Hepatocyte (in vitro differentiated cells): ENCODE measurements around the gene CDC42BPB. TPM values are rescaled to one million over a fixed set of nuclear protein-coding genes. Genes with fewer than 3 reads are reported as not detected.

Experiments
- DNase-seq: peaks from one replicate; pipeline ENCODE4 v3.0.0-alpha.2; 2016; ENCODE audit warnings: low spot score
- H2AFZ ChIP-seq: fragments of 200-600 bp; sonication (generic); 2 replicates; pipeline ENCODE4 v1.6.0; 2016; ENCODE audit warnings: antibody characterized with exemption, mild to moderate bottlenecking
- H3K27ac ChIP-seq: fragments of 200-600 bp; sonication (generic); 2 replicates; pipeline ENCODE4 v1.5.1; 2016; ENCODE audit warnings: mild to moderate bottlenecking
- H3K27me3 ChIP-seq: fragments of 200-600 bp; sonication (generic); 2 replicates; pipeline ENCODE4 v1.6.1; 2016
- H3K36me3 ChIP-seq: fragments of 200-600 bp; sonication (generic); replicated peaks from 2 replicates; pipeline ENCODE4 v1.5.1; 2016; ENCODE audit warnings: low read depth; ENCODE audit not compliant: insufficient read depth
- H3K4me1 ChIP-seq: fragments of 200-600 bp; sonication (generic); 2 replicates; pipeline ENCODE4 v1.5.1; 2016; ENCODE audit warnings: mild to moderate bottlenecking, moderate library complexity; ENCODE audit not compliant: insufficient read depth
- H3K4me2 ChIP-seq: fragments of 200-600 bp; sonication (generic); 2 replicates; pipeline ENCODE4 v1.6.0; 2016
- H3K4me3 ChIP-seq: fragments of 200-600 bp; sonication (generic); 2 replicates; pipeline ENCODE4 v1.5.1; 2016; ENCODE audit warnings: mild to moderate bottlenecking
- H3K79me2 ChIP-seq: fragments of 200-600 bp; sonication (generic); 2 replicates; pipeline ENCODE4 v1.6.0; 2017; ENCODE audit warnings: mild to moderate bottlenecking
- H3K9me2 ChIP-seq: fragments of 200-600 bp; sonication (generic); replicated peaks from 2 replicates; pipeline ENCODE4 v1.6.0; 2017; ENCODE audit warnings: mild to moderate bottlenecking; ENCODE audit not compliant: insufficient read depth
- H3K9me3 ChIP-seq: fragments of 200-600 bp; sonication (generic); 2 replicates; pipeline ENCODE4 v1.5.1; 2016; ENCODE audit warnings: low read depth, mild to moderate bottlenecking
- H4K20me1 ChIP-seq: fragments of 200-600 bp; sonication (generic); 2 replicates; pipeline ENCODE4 v1.6.0; 2016; ENCODE audit warnings: mild to moderate bottlenecking; ENCODE audit not compliant: insufficient read depth, poor library complexity, severe bottlenecking
- CTCF ChIP-seq: fragments of 200-600 bp; sonication (generic); IDR thresholded peaks from 2 replicates; pipeline ENCODE4 v1.5.1; 2016; ENCODE audit warnings: antibody characterized with exemption, mild to moderate bottlenecking; ENCODE audit not compliant: poor library complexity
- EZH2 ChIP-seq: fragments of 200-600 bp; sonication (generic); IDR thresholded peaks from 2 replicates; pipeline ENCODE4 v1.6.1; 2016; ENCODE audit warnings: antibody characterized with exemption, mild to moderate bottlenecking, borderline replicate concordance
- EZH2phosphoT487 ChIP-seq: fragments of 200-600 bp; sonication (generic); IDR thresholded peaks from one replicate; pipeline ENCODE4 v1.6.1; 2018; ENCODE audit warnings: antibody characterized with exemption, mild to moderate bottlenecking, low read depth, moderate library complexity; ENCODE audit not compliant: unreplicated experiment, severe bottlenecking
- WGBS: methylation state at CpG from one replicate; pipeline ENCODE4 v1.1.6; 2016; ENCODE audit warnings: low lambda C conversion rate; ENCODE audit errors: missing lambda C conversion rate; 5-methylcytosine and 5-hydroxymethylcytosine counted together
- polyA plus RNA-seq: library from polyadenylated mRNA; unstranded; fragments of >200 nt; fragmentation: Nextera tagmentation; extraction: Ambion mirVana; gene quantifications from 2 replicates; pipeline ENCODE4 v1.2.1, GENCODE V29; 2016
- total RNA-seq: library from RNA; depleted of rRNA; stranded (reverse); fragments of >200 nt; gene quantifications from 2 replicates; pipeline ENCODE4 v1.2.3, GENCODE V29; 2014

Gene CDC42BPB
- total and polyA plus RNA-seq, 2 experiments from 2014 or later = 10.2 to 60.6 TPM

- no peaks in the 10 kb centered on the region for H3K9me3 ChIP-seq
- H4K20me1 ChIP-seq = no peaks in the 10 kb centered on the region
- H3K79me2 ChIP-seq = no peaks in the 10 kb centered on the region
- WGBS = 92% methylated on average over 27 of the region's 39 CpGs
- peaks cover 38% of the 10 kb centered on the region for H3K4me1 ChIP-seq
- H3K4me2 ChIP-seq = no peak overlapping the region
- H3K27me3 ChIP-seq = no peaks in the 10 kb centered on the region
- no peak overlapping the region for H3K4me3 ChIP-seq
- no peaks in the 10 kb centered on the region for H3K36me3 ChIP-seq
- DNase-seq = no peak
- H2AFZ ChIP-seq = no peak overlapping the region
- no peak overlapping the region for H3K27ac ChIP-seq
- TF ChIP-seq EZH2phosphoT487 (no peak), EZH2 (no peak), CTCF (no peak)
- H3K9me2 ChIP-seq = no peaks in the 10 kb centered on the region
These were observed 45.4 kb upstream of the CDC42BPB start for GRCh38 chr14:103102689-103103260.

GRCh38 chr14:103101963-103102688 lies 44.8 kb upstream of the CDC42BPB start:
- no peak for DNase-seq
- Histone ChIP-seq H3K4me1 (peaks cover 38% of the 10 kb centered on the region), H2AFZ (no peak overlapping the region), H3K27me3 (no peaks in the 10 kb centered on the region), H3K36me3 (no peaks in the 10 kb centered on the region), H3K79me2 (no peaks in the 10 kb centered on the region), H3K9me2 (no peaks in the 10 kb centered on the region), H4K20me1 (no peaks in the 10 kb centered on the region), H3K4me2 (peak overlapping the region; percentile 62), H3K4me3 (no peak overlapping the region), H3K27ac (no peak overlapping the region), H3K9me3 (no peaks in the 10 kb centered on the region)
- no peak for TF ChIP-seq CTCF
- WGBS = 96% methylated on average over 47 of the region's 85 CpGs

DNA sequence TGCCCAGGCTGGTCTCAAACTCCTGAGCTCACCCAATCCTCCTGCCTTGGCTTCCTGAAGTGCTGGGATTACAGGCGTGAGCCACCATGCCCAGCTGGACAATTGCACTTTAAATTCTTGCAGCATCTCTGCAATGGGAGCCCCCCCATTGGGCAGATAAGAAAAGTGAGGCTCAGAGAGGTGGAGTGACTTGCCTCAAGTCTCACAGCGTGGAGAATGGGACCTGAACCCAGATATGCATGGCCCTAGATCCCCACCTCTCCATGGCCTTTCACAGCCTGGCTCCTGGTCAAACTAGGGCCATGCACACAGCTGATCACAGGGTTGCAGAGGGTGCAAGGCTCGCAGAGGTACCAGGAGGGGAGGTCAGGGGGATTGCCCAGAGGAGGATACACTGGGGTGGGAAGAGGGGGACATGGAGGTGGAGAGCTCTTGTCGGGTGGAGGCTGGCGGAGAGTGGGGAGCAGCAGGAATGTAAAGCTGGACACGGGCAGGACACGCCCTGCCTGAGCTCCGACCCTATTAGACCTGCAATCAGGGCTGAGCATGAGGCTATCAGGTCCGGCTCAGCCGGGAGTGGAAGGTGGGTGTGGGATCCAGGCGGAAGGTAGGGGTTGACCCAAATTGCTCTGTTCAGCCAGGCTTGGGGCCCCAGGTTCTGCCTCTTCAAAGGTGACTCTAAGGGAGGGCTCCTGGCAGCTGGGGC lies 44.1 kb upstream of the CDC42BPB start:
- peaks cover 38% of the 10 kb centered on the region for H3K4me1 ChIP-seq

More for the DNA sequence above, 44.1 kb upstream of the CDC42BPB start:
- WGBS = 74% methylated on average over 10 of the region's 11 CpGs
- Histone ChIP-seq H3K9me3 (no peaks in the 10 kb centered on the region), H4K20me1 (no peaks in the 10 kb centered on the region), H3K27me3 (no peaks in the 10 kb centered on the region), H3K79me2 (no peaks in the 10 kb centered on the region), H3K36me3 (no peaks in the 10 kb centered on the region), H3K4me2 (peak overlapping the region; percentile 62), H3K9me2 (no peaks in the 10 kb centered on the region), H3K4me3 (no peak overlapping the region), H2AFZ (no peak overlapping the region), H3K27ac (peak overlapping the region; percentile 40)
- no peak for TF ChIP-seq EZH2
- no peak for DNase-seq
